HepG2 (cell line): Measurements from ENCODE around the gene CDKN3. TPM values are rescaled to one million over a fixed set of nuclear protein-coding genes. Genes with fewer than 3 reads are reported as not detected.

Experiments
- CEBPB ChIP-seq: IDR thresholded peaks from 2 replicates; pipeline ENCODE4 v1.6.1; 2011; ENCODE audit warnings: low read depth, low read length, improper control_type of control experiment, borderline replicate concordance
- EZH2 ChIP-seq: conservative IDR thresholded peaks from 2 replicates; pipeline ENCODE4 v1.6.1; 2012; ENCODE audit warnings: mild to moderate bottlenecking, low read depth, low read length, moderate library complexity
- HDAC1 ChIP-seq: sonication (generic); formaldehyde crosslinking; IDR thresholded peaks from 2 replicates; pipeline ENCODE4 v1.5.1; 2020; ENCODE audit warnings: mild to moderate bottlenecking, missing genetic modification reagents
- HMGXB3 ChIP-seq: sonication (generic); formaldehyde crosslinking; IDR thresholded peaks from 2 replicates; pipeline ENCODE4 v1.4.0; 2020; ENCODE audit warnings: missing genetic modification reagents, borderline replicate concordance
- MEIS1 ChIP-seq: sonication (generic); formaldehyde crosslinking; IDR thresholded peaks from 2 replicates; pipeline ENCODE4 v1.9.0; 2021; ENCODE audit warnings: mild to moderate bottlenecking, missing genetic modification reagents, moderate library complexity, borderline replicate concordance
- MZF1 ChIP-seq: sonication (generic); formaldehyde crosslinking; IDR thresholded peaks from 2 replicates; pipeline ENCODE4 v1.8.1; 2023; ENCODE audit warnings: mild to moderate bottlenecking, missing genetic modification reagents, borderline replicate concordance
- NONO ChIP-seq, 2 experiments: fragments of 450-650 bp in 1 of 2; sonication (generic) in 1 of 2; formaldehyde crosslinking in 1 of 2; IDR thresholded peaks in 1 of 2; conservative IDR thresholded peaks in 1 of 2; 2 replicates each; pipeline versions ENCODE4 v1.6.1 to v1.8.0; 2017 to 2022; ENCODE audit warnings: mild to moderate bottlenecking in 1 of 2, missing genetic modification reagents in 1 of 2, moderate library complexity in 1 of 2
- RNF2 ChIP-seq: fragments of 450-650 bp; conservative IDR thresholded peaks from 2 replicates; pipeline ENCODE4 v1.6.1; 2016; ENCODE audit warnings: low read depth
- SRF ChIP-seq: IDR thresholded peaks from 2 replicates; pipeline ENCODE4 v1.6.1; 2011; ENCODE audit warnings: mild to moderate bottlenecking, low read depth, low read length, moderate library complexity
- ZNF318 ChIP-seq: sonication (generic); formaldehyde crosslinking; IDR thresholded peaks from 2 replicates; pipeline ENCODE4 v1.4.0; 2020; ENCODE audit warnings: mild to moderate bottlenecking, missing genetic modification reagents
- ZNF775 ChIP-seq: sonication (generic); formaldehyde crosslinking; IDR thresholded peaks from 2 replicates; pipeline ENCODE4 v1.4.0; 2020; ENCODE audit warnings: missing genetic modification reagents, mild to moderate bottlenecking, moderate library complexity, borderline replicate concordance
- polyA plus RNA-seq, 8 experiments: library from polyadenylated mRNA; depleted of rRNA in 3 of 8; stranded (reverse) in 7 of 8; unstranded in 1 of 8; fragments of >200 nt; fragmentation: Illumina TruSeq in 4 of 8; extraction: Trizol in 4 of 8; gene quantifications; 2 replicates each; pipeline versions ENCODE4 v1.2.1 to v1.2.3, GENCODE V29; 2011 to 2016; ENCODE audit warnings: low read depth in 4 of 8, missing spikeins in 1 of 8, mixed read lengths in 1 of 8; ENCODE audit not compliant: insufficient read depth in 1 of 8
- total RNA-seq, 5 experiments: library from RNA; depleted of rRNA; stranded (reverse); fragments of >200 nt; fragmentation: Illumina TruSeq; extraction: Trizol; gene quantifications; 2 replicates each; pipeline ENCODE4 v1.2.3, GENCODE V29; 2016; ENCODE audit warnings: low read depth in 1 of 5

Gene CDKN3
- total and polyA plus RNA-seq, 2 of the 13 experiments (the other 11 are each of a cell fraction or from before 2014, with no cell fraction given) = 63.0 to 88.9 TPM

GRCh38 chr14:54354096-54354495 lies 42.7 kb upstream of the CDKN3 start (continued):
- TF ChIP-seq ZNF318 (no peak), MZF1 (CRISPR knock-in tag) (no peak), ZNF775 (CRISPR knock-in tag) (no peak), SRF (peak; percentile 82), EZH2 (no peak), MEIS1 (CRISPR knock-in tag) (peak; percentile 75; the same call in 1 of the 2 replicates), RNF2 (no peak), HMGXB3 (no peak), HDAC1 (peak; percentile 92), NONO (IDR thresholded peaks at IDR 0.05) (no peak), NONO (CRISPR knock-in tag; conservative IDR thresholded peaks at IDR 0.05) (peak; percentile 85), CEBPB (peak; percentile 95)
